HepG2 (cell line): ENCODE results near the gene HEMK1. TPM values are rescaled to one million over a fixed set of nuclear protein-coding genes. Genes with fewer than 3 reads are reported as not detected.

Source experiments
- MTA1 ChIP-seq: sonication (generic); formaldehyde crosslinking; IDR thresholded peaks from 2 replicates; pipeline ENCODE4 v1.4.0; 2020; ENCODE audit warnings: missing genetic modification reagents, mild to moderate bottlenecking, borderline replicate concordance
- ZGPAT ChIP-seq: IDR thresholded peaks from 2 replicates; pipeline ENCODE4 v1.6.1; 2016; ENCODE audit warnings: mild to moderate bottlenecking
- ZMYM4 ChIP-seq: sonication (generic); formaldehyde crosslinking; IDR thresholded peaks from 2 replicates; pipeline ENCODE4 v1.8.1; 2023; ENCODE audit warnings: mild to moderate bottlenecking, missing genetic modification reagents
- ZNF12 ChIP-seq: sonication (generic); formaldehyde crosslinking; IDR thresholded peaks from 2 replicates; pipeline ENCODE4 v1.5.0; 2020; ENCODE audit warnings: missing genetic modification reagents
- ZNF839 ChIP-seq: sonication (generic); formaldehyde crosslinking; IDR thresholded peaks from 2 replicates; pipeline ENCODE4 v1.4.0; 2020; ENCODE audit warnings: missing genetic modification reagents, mild to moderate bottlenecking, borderline replicate concordance
- polyA plus RNA-seq, 8 experiments: library from polyadenylated mRNA; depleted of rRNA in 3 of 8; stranded (reverse) in 7 of 8; unstranded in 1 of 8; fragments of >200 nt; fragmentation: Illumina TruSeq in 4 of 8; extraction: Trizol in 4 of 8; gene quantifications; 2 replicates each; pipeline versions ENCODE4 v1.2.1 to v1.2.3, GENCODE V29; 2011 to 2016; ENCODE audit warnings: low read depth in 4 of 8, missing spikeins in 1 of 8, mixed read lengths in 1 of 8; ENCODE audit not compliant: insufficient read depth in 1 of 8
- total RNA-seq, 5 experiments: library from RNA; depleted of rRNA; stranded (reverse); fragments of >200 nt; fragmentation: Illumina TruSeq; extraction: Trizol; gene quantifications; 2 replicates each; pipeline ENCODE4 v1.2.3, GENCODE V29; 2016; ENCODE audit warnings: low read depth in 1 of 5
- TF ChIP-seq, protein P1 (sequence below): sonication (generic); formaldehyde crosslinking; IDR thresholded peaks from 2 replicates; pipeline ENCODE4 v1.5.1; 2020; ENCODE audit warnings: mild to moderate bottlenecking, missing genetic modification reagents, moderate library complexity
- TF ChIP-seq, protein P2 (sequence below): sonication (generic); formaldehyde crosslinking; IDR thresholded peaks from 2 replicates; pipeline ENCODE4 v1.4.0; 2020; ENCODE audit warnings: mild to moderate bottlenecking, missing genetic modification reagents, borderline replicate concordance

Gene HEMK1
- total and polyA plus RNA-seq, 2 of the 13 experiments (the other 11 are each of a cell fraction or from before 2014, with no cell fraction given) = 9.8 to 12.6 TPM

DNA sequence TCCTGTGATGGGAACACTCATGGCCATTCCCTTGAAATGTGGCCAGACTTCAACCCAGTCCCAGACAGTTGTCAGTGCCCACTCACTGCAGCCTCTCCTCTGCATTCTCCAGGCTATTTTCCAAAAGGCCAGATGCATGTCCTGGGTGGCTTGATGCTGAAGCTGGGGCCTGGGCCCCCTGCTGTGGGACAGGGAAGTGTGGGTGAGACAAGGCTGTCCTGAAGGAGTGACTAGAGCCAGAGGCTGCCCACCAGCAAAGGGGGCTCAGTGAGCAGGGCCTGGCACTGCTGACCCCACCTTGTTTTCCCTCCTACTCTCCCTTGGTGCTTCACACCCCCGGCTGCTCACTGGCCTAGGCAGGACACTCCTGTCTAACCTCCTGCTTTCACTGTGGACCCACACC lies 30.4 kb downstream of the HEMK1 start (continued):
- TF ChIP-seq, protein P1, sequence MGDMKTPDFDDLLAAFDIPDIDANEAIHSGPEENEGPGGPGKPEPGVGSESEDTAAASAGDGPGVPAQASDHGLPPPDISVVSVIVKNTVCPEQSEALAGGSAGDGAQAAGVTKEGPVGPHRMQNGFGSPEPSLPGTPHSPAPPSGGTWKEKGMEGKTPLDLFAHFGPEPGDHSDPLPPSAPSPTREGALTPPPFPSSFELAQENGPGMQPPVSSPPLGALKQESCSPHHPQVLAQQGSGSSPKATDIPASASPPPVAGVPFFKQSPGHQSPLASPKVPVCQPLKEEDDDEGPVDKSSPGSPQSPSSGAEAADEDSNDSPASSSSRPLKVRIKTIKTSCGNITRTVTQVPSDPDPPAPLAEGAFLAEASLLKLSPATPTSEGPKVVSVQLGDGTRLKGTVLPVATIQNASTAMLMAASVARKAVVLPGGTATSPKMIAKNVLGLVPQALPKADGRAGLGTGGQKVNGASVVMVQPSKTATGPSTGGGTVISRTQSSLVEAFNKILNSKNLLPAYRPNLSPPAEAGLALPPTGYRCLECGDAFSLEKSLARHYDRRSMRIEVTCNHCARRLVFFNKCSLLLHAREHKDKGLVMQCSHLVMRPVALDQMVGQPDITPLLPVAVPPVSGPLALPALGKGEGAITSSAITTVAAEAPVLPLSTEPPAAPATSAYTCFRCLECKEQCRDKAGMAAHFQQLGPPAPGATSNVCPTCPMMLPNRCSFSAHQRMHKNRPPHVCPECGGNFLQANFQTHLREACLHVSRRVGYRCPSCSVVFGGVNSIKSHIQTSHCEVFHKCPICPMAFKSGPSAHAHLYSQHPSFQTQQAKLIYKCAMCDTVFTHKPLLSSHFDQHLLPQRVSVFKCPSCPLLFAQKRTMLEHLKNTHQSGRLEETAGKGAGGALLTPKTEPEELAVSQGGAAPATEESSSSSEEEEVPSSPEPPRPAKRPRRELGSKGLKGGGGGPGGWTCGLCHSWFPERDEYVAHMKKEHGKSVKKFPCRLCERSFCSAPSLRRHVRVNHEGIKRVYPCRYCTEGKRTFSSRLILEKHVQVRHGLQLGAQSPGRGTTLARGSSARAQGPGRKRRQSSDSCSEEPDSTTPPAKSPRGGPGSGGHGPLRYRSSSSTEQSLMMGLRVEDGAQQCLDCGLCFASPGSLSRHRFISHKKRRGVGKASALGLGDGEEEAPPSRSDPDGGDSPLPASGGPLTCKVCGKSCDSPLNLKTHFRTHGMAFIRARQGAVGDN (CRISPR knock-in tag) = peak; percentile 45
- TF ChIP-seq ZNF12 (CRISPR knock-in tag) (no peak), ZMYM4 (CRISPR knock-in tag) (peak; percentile 33; the same call in 1 of the 2 replicates), ZNF839 (CRISPR knock-in tag) (peak; percentile 12; the same call in 1 of the 2 replicates), ZGPAT (CRISPR knock-in tag) (no peak), MTA1 (CRISPR knock-in tag) (0 out of 2 replicates have a peak, but pooled peaks have one; percentile 3)
- TF ChIP-seq, protein P2, sequence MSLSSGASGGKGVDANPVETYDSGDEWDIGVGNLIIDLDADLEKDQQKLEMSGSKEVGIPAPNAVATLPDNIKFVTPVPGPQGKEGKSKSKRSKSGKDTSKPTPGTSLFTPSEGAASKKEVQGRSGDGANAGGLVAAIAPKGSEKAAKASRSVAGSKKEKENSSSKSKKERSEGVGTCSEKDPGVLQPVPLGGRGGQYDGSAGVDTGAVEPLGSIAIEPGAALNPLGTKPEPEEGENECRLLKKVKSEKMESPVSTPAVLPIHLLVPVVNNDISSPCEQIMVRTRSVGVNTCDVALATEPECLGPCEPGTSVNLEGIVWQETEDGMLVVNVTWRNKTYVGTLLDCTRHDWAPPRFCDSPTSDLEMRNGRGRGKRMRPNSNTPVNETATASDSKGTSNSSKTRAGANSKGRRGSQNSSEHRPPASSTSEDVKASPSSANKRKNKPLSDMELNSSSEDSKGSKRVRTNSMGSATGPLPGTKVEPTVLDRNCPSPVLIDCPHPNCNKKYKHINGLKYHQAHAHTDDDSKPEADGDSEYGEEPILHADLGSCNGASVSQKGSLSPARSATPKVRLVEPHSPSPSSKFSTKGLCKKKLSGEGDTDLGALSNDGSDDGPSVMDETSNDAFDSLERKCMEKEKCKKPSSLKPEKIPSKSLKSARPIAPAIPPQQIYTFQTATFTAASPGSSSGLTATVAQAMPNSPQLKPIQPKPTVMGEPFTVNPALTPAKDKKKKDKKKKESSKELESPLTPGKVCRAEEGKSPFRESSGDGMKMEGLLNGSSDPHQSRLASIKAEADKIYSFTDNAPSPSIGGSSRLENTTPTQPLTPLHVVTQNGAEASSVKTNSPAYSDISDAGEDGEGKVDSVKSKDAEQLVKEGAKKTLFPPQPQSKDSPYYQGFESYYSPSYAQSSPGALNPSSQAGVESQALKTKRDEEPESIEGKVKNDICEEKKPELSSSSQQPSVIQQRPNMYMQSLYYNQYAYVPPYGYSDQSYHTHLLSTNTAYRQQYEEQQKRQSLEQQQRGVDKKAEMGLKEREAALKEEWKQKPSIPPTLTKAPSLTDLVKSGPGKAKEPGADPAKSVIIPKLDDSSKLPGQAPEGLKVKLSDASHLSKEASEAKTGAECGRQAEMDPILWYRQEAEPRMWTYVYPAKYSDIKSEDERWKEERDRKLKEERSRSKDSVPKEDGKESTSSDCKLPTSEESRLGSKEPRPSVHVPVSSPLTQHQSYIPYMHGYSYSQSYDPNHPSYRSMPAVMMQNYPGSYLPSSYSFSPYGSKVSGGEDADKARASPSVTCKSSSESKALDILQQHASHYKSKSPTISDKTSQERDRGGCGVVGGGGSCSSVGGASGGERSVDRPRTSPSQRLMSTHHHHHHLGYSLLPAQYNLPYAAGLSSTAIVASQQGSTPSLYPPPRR = 0 out of 2 replicates have a peak, but pooled peaks have one; percentile 40
